HEK293 (cell line): Measurements from ENCODE around the gene NOSIP.
A peak's percentile ranks its signal among the peaks of the same experiment; 100 is the strongest.

ENCODE experiments used
- ATF2 ChIP-seq: fragments of 450-650 bp; formaldehyde crosslinking; IDR thresholded peaks from 2 replicates; pipeline ENCODE4 v1.5.1; 2016; ENCODE audit warnings: missing biosample characterization, missing genetic modification characterization, low read depth
- BCL11A ChIP-seq: fragments of 450-650 bp; formaldehyde crosslinking; IDR thresholded peaks from 2 replicates; pipeline ENCODE4 v1.5.1; 2016; ENCODE audit warnings: low read depth, missing biosample characterization, missing genetic modification characterization
- EGR2 ChIP-seq: fragments of 450-650 bp; formaldehyde crosslinking; IDR thresholded peaks from 2 replicates; pipeline ENCODE4 v1.5.1; 2016; ENCODE audit warnings: low read depth, missing biosample characterization, missing genetic modification characterization
- GLIS1 ChIP-seq: fragments of 450-650 bp; formaldehyde crosslinking; IDR thresholded peaks from 2 replicates; pipeline ENCODE4 v1.5.1; 2016; ENCODE audit warnings: missing biosample characterization, missing genetic modification characterization
- HIC1 ChIP-seq: fragments of 450-650 bp; formaldehyde crosslinking; IDR thresholded peaks from 2 replicates; pipeline ENCODE4 v1.5.1; 2016; ENCODE audit warnings: missing biosample characterization, missing genetic modification characterization
- INSM2 ChIP-seq: fragments of 450-650 bp; formaldehyde crosslinking; IDR thresholded peaks from 2 replicates; pipeline ENCODE4 v1.5.1; 2016; ENCODE audit warnings: missing biosample characterization, missing genetic modification characterization
- KLF8 ChIP-seq: fragments of 450-650 bp; formaldehyde crosslinking; IDR thresholded peaks from 2 replicates; pipeline ENCODE4 v1.5.1; 2016; ENCODE audit warnings: missing biosample characterization, missing genetic modification characterization
- PRDM1 ChIP-seq: fragments of 450-650 bp; formaldehyde crosslinking; IDR thresholded peaks from 2 replicates; pipeline ENCODE4; 2016; ENCODE audit warnings: missing biosample characterization, missing genetic modification characterization
- PRDM6 ChIP-seq: fragments of 450-650 bp; formaldehyde crosslinking; IDR thresholded peaks from 2 replicates; pipeline ENCODE4 v1.5.1; 2017; ENCODE audit warnings: missing biosample characterization, missing genetic modification characterization
- SP7 ChIP-seq: fragments of 450-650 bp; formaldehyde crosslinking; IDR thresholded peaks from 2 replicates; pipeline ENCODE4 v1.5.1; 2016; ENCODE audit warnings: missing biosample characterization, missing genetic modification characterization
- TCF7L2 ChIP-seq: IDR thresholded peaks from 2 replicates; pipeline ENCODE4 v1.6.1; 2011; ENCODE audit warnings: low read depth, mild to moderate bottlenecking, inconsistent platforms, low read length, moderate library complexity, borderline replicate concordance
- YY1 ChIP-seq: fragments of 450-650 bp; formaldehyde crosslinking; IDR thresholded peaks from 2 replicates; pipeline ENCODE4 v1.5.1; 2018; ENCODE audit warnings: missing biosample characterization, missing genetic modification characterization
- ZIC2 ChIP-seq: fragments of 450-650 bp; formaldehyde crosslinking; IDR thresholded peaks from 2 replicates; pipeline ENCODE4 v1.5.1; 2016; ENCODE audit warnings: missing biosample characterization, missing genetic modification characterization
- ZNF112 ChIP-seq: fragments of 450-650 bp; formaldehyde crosslinking; IDR thresholded peaks from 2 replicates; pipeline ENCODE4 v1.5.0; 2017; ENCODE audit warnings: missing biosample characterization, missing genetic modification characterization
- ZNF146 ChIP-seq: fragments of 450-650 bp; formaldehyde crosslinking; IDR thresholded peaks from 2 replicates; pipeline ENCODE4 v1.5.1; 2016; ENCODE audit warnings: missing biosample characterization, missing genetic modification characterization
- ZNF169 ChIP-seq: fragments of 450-650 bp; formaldehyde crosslinking; IDR thresholded peaks from 2 replicates; pipeline ENCODE4 v1.5.1; 2016; ENCODE audit warnings: missing biosample characterization, missing genetic modification characterization
- ZNF2 ChIP-seq: fragments of 450-650 bp; formaldehyde crosslinking; IDR thresholded peaks from 2 replicates; pipeline ENCODE4 v1.5.1; 2016; ENCODE audit warnings: missing biosample characterization, missing genetic modification characterization
- ZNF26 ChIP-seq: fragments of 450-650 bp; formaldehyde crosslinking; IDR thresholded peaks from 2 replicates; pipeline ENCODE4 v1.5.1; 2016; ENCODE audit warnings: missing biosample characterization, missing genetic modification characterization
- ZNF324 ChIP-seq: fragments of 450-650 bp; formaldehyde crosslinking; IDR thresholded peaks from 2 replicates; pipeline ENCODE4 v1.5.1; 2016; ENCODE audit warnings: missing biosample characterization, missing genetic modification characterization
- ZNF335 ChIP-seq: fragments of 450-650 bp; formaldehyde crosslinking; conservative IDR thresholded peaks from 2 replicates; pipeline ENCODE4 v1.5.1; 2016; ENCODE audit warnings: missing biosample characterization, missing genetic modification characterization
- ZNF354C ChIP-seq: fragments of 450-650 bp; formaldehyde crosslinking; IDR thresholded peaks from 2 replicates; pipeline ENCODE4 v1.5.1; 2016; ENCODE audit warnings: missing biosample characterization, missing genetic modification characterization, low read depth, borderline replicate concordance
- ZNF362 ChIP-seq: fragments of 450-650 bp; formaldehyde crosslinking; IDR thresholded peaks from 2 replicates; pipeline ENCODE4 v1.5.1; 2016; ENCODE audit warnings: missing biosample characterization, missing genetic modification characterization
- ZNF366 ChIP-seq: fragments of 450-650 bp; formaldehyde crosslinking; conservative IDR thresholded peaks from 2 replicates; pipeline ENCODE4 v1.5.1; 2016; ENCODE audit warnings: missing biosample characterization, missing genetic modification characterization
- ZNF391 ChIP-seq: fragments of 450-650 bp; formaldehyde crosslinking; IDR thresholded peaks from 2 replicates; pipeline ENCODE4 v1.5.1; 2016; ENCODE audit warnings: low read depth, missing biosample characterization, missing genetic modification characterization, borderline replicate concordance
- ZNF830 ChIP-seq: fragments of 450-650 bp; IDR thresholded peaks from 2 replicates; pipeline ENCODE4 v1.5.0; 2018; ENCODE audit warnings: missing biosample characterization, missing genetic modification characterization, low read depth, mild to moderate bottlenecking, moderate library complexity
- ZSCAN4 ChIP-seq: fragments of 450-650 bp; formaldehyde crosslinking; IDR thresholded peaks from 2 replicates; pipeline ENCODE4 v1.5.1; 2017; ENCODE audit warnings: missing biosample characterization, missing genetic modification characterization

NOSIP gene

GRCh38 chr19:49546825-49547565 is 33.4 kb downstream of the NOSIP start (continued):
- TF ChIP-seq ZNF112 (tag by site-specific recombination) (no peak), ATF2 (tag by site-specific recombination) (no peak), ZNF830 (tag by site-specific recombination) (no peak), PRDM6 (peak; percentile 95), SP7 (tag by site-specific recombination) (peak; percentile 72), ZIC2 (no peak), ZNF362 (tag by site-specific recombination) (peak; percentile 75), YY1 (tag by site-specific recombination) (no peak), ZSCAN4 (tag by site-specific recombination) (no peak), PRDM1 (tag by site-specific recombination) (peak; percentile 97), GLIS1 (tag by site-specific recombination) (peak; percentile 91), ZNF324 (tag by site-specific recombination) (no peak), ZNF335 (peak; percentile 65), BCL11A (tag by site-specific recombination) (0 out of 2 replicates have a peak, but pooled peaks have one; percentile 37), EGR2 (tag by site-specific recombination) (peak; percentile 88), ZNF169 (tag by site-specific recombination) (no peak), ZNF391 (tag by site-specific recombination) (no peak), INSM2 (tag by site-specific recombination) (peak; percentile 62), HIC1 (no peak), ZNF2 (no peak), ZNF146 (no peak), ZNF26 (tag by site-specific recombination) (no peak), ZNF366 (tag by site-specific recombination) (peak; percentile 72; the same call in 1 of the 2 replicates), ZNF354C (tag by site-specific recombination) (no peak), KLF8 (tag by site-specific recombination) (peak; percentile 59), TCF7L2 (no peak)
